BLaER1 (cell line): Measurements from ENCODE around the gene SRRD.
A peak's percentile ranks its signal among the peaks of the same experiment; 100 is the strongest.

Experiments used
- H3K27ac ChIP-seq: shearing (Covaris generic); formaldehyde crosslinking; 2 replicates; pipeline ENCODE4 v1.8.1; 2022
- H3K27me3 ChIP-seq: shearing (Covaris generic); formaldehyde crosslinking; 2 replicates; pipeline ENCODE4 v1.8.1; 2022
- H3K36me3 ChIP-seq: shearing (Covaris generic); formaldehyde crosslinking; 2 replicates; pipeline ENCODE4 v1.8.1; 2022
- H3K4me1 ChIP-seq: shearing (Covaris generic); formaldehyde crosslinking; 2 replicates; pipeline ENCODE4 v1.8.1; 2022
- H3K4me2 ChIP-seq: shearing (Covaris generic); formaldehyde crosslinking; 2 replicates; pipeline ENCODE4 v1.8.1; 2022
- H3K4me3 ChIP-seq: shearing (Covaris generic); formaldehyde crosslinking; 2 replicates; pipeline ENCODE4 v1.8.1; 2022
- H3K9ac ChIP-seq: shearing (Covaris generic); formaldehyde crosslinking; 2 replicates; pipeline ENCODE4 v1.8.1; 2022
- H3K9me3 ChIP-seq: shearing (Covaris generic); formaldehyde crosslinking; 2 replicates; pipeline ENCODE4 v1.8.1; 2022
- H4K20me1 ChIP-seq: shearing (Covaris generic); formaldehyde crosslinking; 2 replicates; pipeline ENCODE4 v1.8.1; 2022
- Cebpa-rat ChIP-seq: shearing (Covaris generic); IDR thresholded peaks from 2 replicates; pipeline ENCODE4 v1.8.1; 2022

The SRRD gene

GRCh38 chr22:26453812-26454500, 29.7 kb upstream of the SRRD start:
- TF ChIP-seq Cebpa-rat: no peak
- Histone ChIP-seq H4K20me1 (peaks cover 94% of the 10 kb centered on the region), H3K4me1 (0 out of 2 replicates have a peak, but pooled peaks cover 25% of the 10 kb centered on the region), H3K4me3 (no peak overlapping the region), H3K4me2 (no peak overlapping the region), H3K9me3 (no peaks in the 10 kb centered on the region), H3K27ac (no peak overlapping the region), H3K36me3 (peaks cover 83% of the 10 kb centered on the region), H3K27me3 (no peaks in the 10 kb centered on the region), H3K9ac (no peak overlapping the region)

- Histone ChIP-seq H3K27me3 (no peaks in the 10 kb centered on the region), H3K27ac (no peak overlapping the region), H3K36me3 (peaks cover 90% of the 10 kb centered on the region), H3K4me3 (no peak overlapping the region), H3K9ac (no peak overlapping the region), H3K4me1 (peaks cover 47% of the 10 kb centered on the region), H4K20me1 (peaks cover 94% of the 10 kb centered on the region), H3K9me3 (no peaks in the 10 kb centered on the region), H3K4me2 (no peak overlapping the region)
- TF ChIP-seq Cebpa-rat: no peak
These were observed 25.9 kb upstream of the SRRD start for GRCh38 chr22:26457661-26458272.

GRCh38 chr22:26460202-26460601, 23.5 kb upstream of the SRRD start:
- Histone ChIP-seq H3K27me3 (no peaks in the 10 kb centered on the region), H3K27ac (no peak overlapping the region), H3K4me3 (no peak overlapping the region), H3K4me1 (peaks cover 67% of the 10 kb centered on the region), H3K9me3 (no peaks in the 10 kb centered on the region), H3K4me2 (0 out of 2 replicates have a peak overlapping the region, but pooled peaks have one; percentile 94), H3K9ac (no peak overlapping the region), H4K20me1 (peaks cover 99% of the 10 kb centered on the region), H3K36me3 (peaks cover 97% of the 10 kb centered on the region)
- no peak for TF ChIP-seq Cebpa-rat

GRCh38 chr22:26461188-26461810, 22.4 kb upstream of the SRRD start:
- no peak overlapping the region for H3K27ac ChIP-seq

GRCh38 chr22:26462051-26462450, 21.6 kb upstream of the SRRD start:
- Histone ChIP-seq H3K4me3 (no peak overlapping the region), H3K9ac (no peak overlapping the region; the same call in 1 of the 2 replicates), H3K27me3 (no peaks in the 10 kb centered on the region), H3K36me3 (peaks cover 100% of the 10 kb centered on the region), H3K4me2 (peak overlapping the region; percentile 94), H4K20me1 (peaks cover 100% of the 10 kb centered on the region), H3K27ac (no peak overlapping the region), H3K9me3 (no peaks in the 10 kb centered on the region), H3K4me1 (peaks cover 85% of the 10 kb centered on the region)
- no peak; the same call in 1 of the 2 replicates for TF ChIP-seq Cebpa-rat

More at GRCh38 chr22:26461188-26461810, 22.4 kb upstream of the SRRD start:
- Histone ChIP-seq H3K9me3 (no peaks in the 10 kb centered on the region), H3K27me3 (no peaks in the 10 kb centered on the region), H3K36me3 (peaks cover 100% of the 10 kb centered on the region), H4K20me1 (peaks cover 100% of the 10 kb centered on the region), H3K4me3 (no peak overlapping the region), H3K4me2 (peak overlapping the region; percentile 94), H3K4me1 (peaks cover 78% of the 10 kb centered on the region), H3K9ac (no peak overlapping the region)
- no peak for TF ChIP-seq Cebpa-rat

- Histone ChIP-seq H3K4me3 (no peak overlapping the region), H3K4me1 (peaks cover 85% of the 10 kb centered on the region), H3K27ac (no peak overlapping the region), H3K36me3 (peaks cover 100% of the 10 kb centered on the region), H3K27me3 (no peaks in the 10 kb centered on the region), H3K9me3 (no peaks in the 10 kb centered on the region), H3K4me2 (peak overlapping the region; percentile 94), H3K9ac (no peak overlapping the region), H4K20me1 (peaks cover 100% of the 10 kb centered on the region)
- no peak for TF ChIP-seq Cebpa-rat
These were observed 21.0 kb upstream of the SRRD start for GRCh38 chr22:26462641-26463040.

GRCh38 chr22:26463101-26463661, 20.5 kb upstream of the SRRD start:
- Histone ChIP-seq H3K4me3 (peak overlapping the region; percentile 25; the same call in 1 of the 2 replicates), H4K20me1 (peaks cover 100% of the 10 kb centered on the region), H3K27me3 (no peaks in the 10 kb centered on the region), H3K9me3 (no peaks in the 10 kb centered on the region), H3K4me2 (peak overlapping the region; percentile 94), H3K36me3 (peaks cover 100% of the 10 kb centered on the region), H3K4me1 (peaks cover 85% of the 10 kb centered on the region), H3K9ac (peak overlapping the region; percentile 39; the same call in 1 of the 2 replicates), H3K27ac (0 out of 2 replicates have a peak overlapping the region, but pooled peaks have one; percentile 8)
- no peak for TF ChIP-seq Cebpa-rat

GRCh38 chr22:26463688-26464087, 20.0 kb upstream of the SRRD start:
- peak overlapping the region; percentile 39; the same call in 1 of the 2 replicates for H3K9ac ChIP-seq
- no peak for TF ChIP-seq Cebpa-rat
- no peaks in the 10 kb centered on the region for H3K9me3 ChIP-seq
- H3K36me3 ChIP-seq: peaks cover 100% of the 10 kb centered on the region
- H3K27ac ChIP-seq: peak overlapping the region; percentile 8; the same call in 1 of the 2 replicates
- peaks cover 100% of the 10 kb centered on the region for H4K20me1 ChIP-seq
- peak overlapping the region; percentile 94 for H3K4me2 ChIP-seq
- H3K4me3 ChIP-seq: peak overlapping the region; percentile 25
- H3K4me1 ChIP-seq: peaks cover 86% of the 10 kb centered on the region
- no peaks in the 10 kb centered on the region for H3K27me3 ChIP-seq

GRCh38 chr22:26464312-26464711, 19.4 kb upstream of the SRRD start:
- H3K4me3 ChIP-seq: peak overlapping the region; percentile 25; the same call in 1 of the 2 replicates
- TF ChIP-seq Cebpa-rat: no peak
- peaks cover 100% of the 10 kb centered on the region for H4K20me1 ChIP-seq
- peaks cover 100% of the 10 kb centered on the region for H3K36me3 ChIP-seq
- H3K4me1 ChIP-seq: peaks cover 92% of the 10 kb centered on the region
- 0 out of 2 replicates have a peak overlapping the region, but pooled peaks have one; percentile 8 for H3K27ac ChIP-seq
- no peaks in the 10 kb centered on the region for H3K27me3 ChIP-seq
- H3K9ac ChIP-seq: peak overlapping the region; percentile 44
- peak overlapping the region; percentile 94 for H3K4me2 ChIP-seq
- H3K9me3 ChIP-seq: no peaks in the 10 kb centered on the region
